DND-41 (cell line): ENCODE measurements around the gene HOPX.

ENCODE experiments used
- ATAC-seq: fragments of 200-7000 bp; cut with Tn5 transposase; 3 replicates; pipeline ENCODE4 v1.9.1; 2021; ENCODE audit warnings: low read depth; ENCODE audit not compliant: insufficient read depth
- DNase-seq: peaks from one replicate; pipeline ENCODE4 v3.0.0-alpha.2; 2020
- H2AFZ ChIP-seq: 2 replicates; pipeline ENCODE4 v1.6.0; 2012; ENCODE audit warnings: low read depth, low read length
- H3K27ac ChIP-seq: 2 replicates; pipeline ENCODE4 v1.5.1; 2012; ENCODE audit warnings: low read length, inconsistent platforms
- H3K27me3 ChIP-seq: fragments of 200-600 bp; sonication (generic); 2 replicates; pipeline ENCODE4 v1.6.0; 2012; ENCODE audit warnings: low read length, mild to moderate bottlenecking, inconsistent platforms; ENCODE audit not compliant: insufficient read depth, poor library complexity
- H3K36me3 ChIP-seq: 2 replicates; pipeline ENCODE4 v1.5.1; 2012; ENCODE audit warnings: low read length, inconsistent platforms; ENCODE audit not compliant: insufficient read depth
- H3K4me1 ChIP-seq: 2 replicates; pipeline ENCODE4 v1.5.1; 2012; ENCODE audit warnings: mild to moderate bottlenecking, low read length; ENCODE audit not compliant: insufficient read depth
- H3K4me2 ChIP-seq: 2 replicates; pipeline ENCODE4 v1.6.0; 2012; ENCODE audit warnings: mild to moderate bottlenecking, moderate library complexity, low read length, inconsistent platforms; ENCODE audit not compliant: insufficient read depth
- H3K4me3 ChIP-seq, 2 experiments: fragments of 200-600 bp in 1 of 2; shearing (Covaris generic) in 1 of 2; 2 replicates each; pipeline ENCODE4 v1.5.1; 2012 to 2016; ENCODE audit warnings: inconsistent platforms in 2 of 2, low read length in 2 of 2, mild to moderate bottlenecking in 2 of 2, low read depth in 1 of 2, moderate library complexity in 1 of 2
- H3K79me2 ChIP-seq: 2 replicates; pipeline ENCODE4 v1.6.0; 2012; ENCODE audit warnings: low read length, inconsistent platforms; ENCODE audit not compliant: insufficient read depth
- H3K9ac ChIP-seq: 2 replicates; pipeline ENCODE4 v1.6.0; 2012; ENCODE audit warnings: low read depth, mild to moderate bottlenecking, inconsistent platforms, low read length, moderate library complexity
- H3K9me3 ChIP-seq: 2 replicates; pipeline ENCODE4 v1.5.1; 2012; ENCODE audit warnings: low read length, moderate library complexity, mild to moderate bottlenecking, inconsistent platforms; ENCODE audit not compliant: insufficient read depth, severe bottlenecking
- H4K20me1 ChIP-seq: 2 replicates; pipeline ENCODE4 v1.6.0; 2012; ENCODE audit warnings: low read length; ENCODE audit not compliant: insufficient read depth
- EZH2 ChIP-seq: IDR thresholded peaks from 3 replicates; pipeline ENCODE4 v1.6.1; 2012; ENCODE audit warnings: borderline replicate concordance, low read depth, mild to moderate bottlenecking, moderate library complexity, low read length, inconsistent platforms; ENCODE audit not compliant: severe bottlenecking
- TF ChIP-seq, protein P1 (sequence below): IDR thresholded peaks from 2 replicates; pipeline ENCODE4 v1.5.1; 2012; ENCODE audit warnings: borderline replicate concordance, low read length, moderate library complexity, mild to moderate bottlenecking; ENCODE audit not compliant: poor library complexity, severe bottlenecking; ENCODE audit errors: extremely low read depth

HOPX gene

GRCh38 chr4:56688094-56688647 lies 7.1 kb upstream of the HOPX start:
- DNase-seq (no peak), ATAC-seq (no peak)
- Histone ChIP-seq H3K27ac (no peak overlapping the region), H3K27me3 (no peaks in the 10 kb centered on the region), H3K9me3 (no peaks in the 10 kb centered on the region), H3K4me1 (no peaks in the 10 kb centered on the region), H3K4me3 (no peak overlapping the region), H4K20me1 (no peaks in the 10 kb centered on the region), H3K79me2 (no peaks in the 10 kb centered on the region), H3K4me2 (no peak overlapping the region), H2AFZ (no peak overlapping the region), H3K36me3 (no peaks in the 10 kb centered on the region), H3K9ac (no peak overlapping the region)
- no peak for TF ChIP-seq EZH2
- TF ChIP-seq, protein P1, sequence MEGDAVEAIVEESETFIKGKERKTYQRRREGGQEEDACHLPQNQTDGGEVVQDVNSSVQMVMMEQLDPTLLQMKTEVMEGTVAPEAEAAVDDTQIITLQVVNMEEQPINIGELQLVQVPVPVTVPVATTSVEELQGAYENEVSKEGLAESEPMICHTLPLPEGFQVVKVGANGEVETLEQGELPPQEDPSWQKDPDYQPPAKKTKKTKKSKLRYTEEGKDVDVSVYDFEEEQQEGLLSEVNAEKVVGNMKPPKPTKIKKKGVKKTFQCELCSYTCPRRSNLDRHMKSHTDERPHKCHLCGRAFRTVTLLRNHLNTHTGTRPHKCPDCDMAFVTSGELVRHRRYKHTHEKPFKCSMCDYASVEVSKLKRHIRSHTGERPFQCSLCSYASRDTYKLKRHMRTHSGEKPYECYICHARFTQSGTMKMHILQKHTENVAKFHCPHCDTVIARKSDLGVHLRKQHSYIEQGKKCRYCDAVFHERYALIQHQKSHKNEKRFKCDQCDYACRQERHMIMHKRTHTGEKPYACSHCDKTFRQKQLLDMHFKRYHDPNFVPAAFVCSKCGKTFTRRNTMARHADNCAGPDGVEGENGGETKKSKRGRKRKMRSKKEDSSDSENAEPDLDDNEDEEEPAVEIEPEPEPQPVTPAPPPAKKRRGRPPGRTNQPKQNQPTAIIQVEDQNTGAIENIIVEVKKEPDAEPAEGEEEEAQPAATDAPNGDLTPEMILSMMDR = no peak

DNA sequence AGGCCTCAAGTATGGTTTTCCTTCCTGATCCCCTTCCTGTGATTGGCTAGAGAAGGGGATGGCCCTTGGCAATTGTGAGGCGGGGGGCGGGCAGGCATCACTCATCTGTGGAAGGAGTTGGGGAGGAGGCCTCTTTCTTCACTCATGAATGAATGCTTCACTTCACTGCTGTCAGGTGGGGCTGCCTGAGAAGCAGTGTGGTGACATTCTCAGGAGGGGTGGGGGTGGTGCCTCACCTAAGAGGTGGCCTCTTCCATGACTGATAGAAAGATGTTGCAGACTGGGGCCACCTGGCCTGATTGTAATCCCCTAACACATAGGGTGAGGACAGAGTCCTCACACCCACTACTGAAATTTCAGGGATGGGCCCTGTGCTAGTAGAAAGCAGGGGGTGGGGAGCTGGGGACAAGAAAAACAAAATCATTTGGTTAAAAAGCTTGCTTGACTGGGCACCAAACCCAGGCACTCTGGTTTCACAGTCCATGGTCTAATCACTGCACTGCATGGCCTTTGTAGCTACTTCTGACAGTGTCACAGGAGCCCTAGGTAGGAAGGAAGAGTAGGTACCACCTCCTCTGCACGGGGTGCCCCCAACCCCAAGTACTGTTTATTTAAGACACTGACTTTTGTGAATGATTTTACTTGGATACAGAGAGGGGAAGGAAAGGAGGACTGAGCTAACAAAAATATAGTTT lies 5.6 kb upstream of the HOPX start:
- Histone ChIP-seq H3K9ac (no peak overlapping the region), H3K27ac (no peak overlapping the region), H4K20me1 (no peaks in the 10 kb centered on the region), H3K4me1 (no peaks in the 10 kb centered on the region), H2AFZ (no peak overlapping the region), H3K9me3 (no peaks in the 10 kb centered on the region), H3K79me2 (no peaks in the 10 kb centered on the region), H3K4me2 (no peak overlapping the region), H3K27me3 (no peaks in the 10 kb centered on the region), H3K4me3 (no peak overlapping the region), H3K36me3 (no peaks in the 10 kb centered on the region)
- TF ChIP-seq, protein P1 = no peak
- no peak for TF ChIP-seq EZH2
- ATAC-seq = no peak
- no peak for DNase-seq

GRCh38 chr4:56684320-56685050 lies 3.4 kb upstream of the HOPX start:
- Histone ChIP-seq H3K9me3 (no peaks in the 10 kb centered on the region), H3K36me3 (no peaks in the 10 kb centered on the region), H3K4me2 (no peak overlapping the region), H4K20me1 (no peaks in the 10 kb centered on the region), H3K27me3 (no peaks in the 10 kb centered on the region), H3K9ac (no peak overlapping the region), H3K4me3 (no peak overlapping the region), H3K79me2 (no peaks in the 10 kb centered on the region), H2AFZ (no peak overlapping the region), H3K4me1 (no peaks in the 10 kb centered on the region), H3K27ac (no peak overlapping the region)
- TF ChIP-seq EZH2 = no peak
- TF ChIP-seq, protein P1 = no peak
- DNase-seq = no peak
- ATAC-seq = no peak
